Uterus (tissue), 4 donors: ENCODE results near the gene DAD1. TPM values are rescaled to one million over a fixed set of nuclear protein-coding genes. Genes with fewer than 3 reads are reported as not detected.
"Not testable (repeated sequence)": the region's sequence is repeated elsewhere in the genome, so short reads cannot be mapped to it uniquely, and the experiment has no call there.

ENCODE experiments used
- DNase-seq, 2 donors: peaks; one replicate each; pipeline ENCODE4 v3.0.0-alpha.2; 2019 to 2020
- H3K27ac ChIP-seq, 2 donors: fragments of 200-600 bp; sonication (generic); 1 replicate in 1 of 2; 2 replicates in 1 of 2; pipeline ENCODE4 v1.5.1; 2016 to 2018
- H3K27me3 ChIP-seq, 2 donors: fragments of 200-600 bp; sonication (generic); one replicate each; pipeline ENCODE4 v1.5.1; 2018 to 2019; ENCODE audit warnings: control low read depth in 1 of 2
- H3K36me3 ChIP-seq, 2 donors: fragments of 200-600 bp; sonication (generic); one replicate each; pipeline ENCODE4 v1.5.1; 2019; ENCODE audit warnings: control low read depth in 1 of 2
- H3K4me1 ChIP-seq, 2 donors: fragments of 200-600 bp; sonication (generic); one replicate each; pipeline ENCODE4 v1.5.1; 2018 to 2019; ENCODE audit warnings: control low read depth in 1 of 2
- H3K4me3 ChIP-seq, 2 donors: fragments of 200-600 bp; sonication (generic); 1 replicate in 1 of 2; 2 replicates in 1 of 2; pipeline ENCODE4 v1.5.1; 2018 to 2019; ENCODE audit warnings: mild to moderate bottlenecking in 1 of 2
- H3K9me3 ChIP-seq, 2 donors: fragments of 200-600 bp; sonication (generic); one replicate each; pipeline ENCODE4 v1.5.1; 2019; ENCODE audit warnings: control low read depth in 1 of 2
- CTCF ChIP-seq, 4 experiments: fragments of 200-600 bp in 2 of 4; fragments of 450-650 bp in 2 of 4; sonication (generic) in 2 of 4; IDR thresholded peaks; one replicate each; pipeline ENCODE4 v1.5.1; 2016 to 2019; ENCODE audit warnings: antibody characterized with exemption in 4 of 4, mild to moderate bottlenecking in 2 of 4, moderate library complexity in 1 of 4
- POLR2A ChIP-seq, 2 donors: fragments of 450-650 bp; IDR thresholded peaks; one replicate each; pipeline ENCODE4 v1.6.1; 2016; ENCODE audit warnings: antibody characterized with exemption in 2 of 2, mild to moderate bottlenecking in 1 of 2, moderate library complexity in 1 of 2
- intact Hi-C: fragments of 100-400 bp; cut with DNase I; formaldehyde crosslinking; loops from one replicate; pipeline ENCODE4 v1.15.1; 2023; ENCODE audit warnings: low total_unique reads
- total RNA-seq, 4 donors: library from RNA; depleted of rRNA in 3 of 4; stranded (reverse); fragments of >200 nt in 3 of 4; gene quantifications; one replicate each; pipeline versions ENCODE4 v1.1.0 to v1.2.4, GENCODE V29; 2014 to 2023
- donor health status: DM: yes; HTN: yes; CAD: no.

The DAD1 gene
- total RNA-seq = 100 to 1,000 TPM in 3 of 4 donors, 10 to 100 TPM in 1; 92.2 to 375 (median 207) TPM

- no peaks in the 10 kb centered on the region for H3K9me3 ChIP-seq
- peak within 1 kb of the TSS; percentile 91 to 92 for H3K27ac ChIP-seq
- TF ChIP-seq POLR2A (IDR thresholded peaks at IDR 0.05) (peak; percentile 78 to 93), CTCF (IDR thresholded peaks at IDR 0.05) (no peak)
- peak within 1 kb of the TSS; percentile 82 to 96 for H3K4me3 ChIP-seq
- intact Hi-C loops = no loop called here
- DNase-seq = peak; percentile 99
- no peaks in the 10 kb centered on the region for H3K36me3 ChIP-seq
- no peaks in the 10 kb centered on the region for H3K27me3 ChIP-seq
- H3K4me1 ChIP-seq = peaks cover 0 to 4% of the 10 kb centered on the region in 2 donors
Observed at GRCh38 chr14:22589096-22589839, at the start of gene DAD1. TSS of gene DAD1 (minus strand) at chr14:22589224. CDS start at chr14:22589157, 67 bp downstream.

GRCh38 chr14:22635980-22636379 is 47.0 kb upstream of the DAD1 start:
- H3K4me3 ChIP-seq, H3K27me3 ChIP-seq, H3K27ac ChIP-seq, DNase-seq, H3K4me1 ChIP-seq, H3K36me3 ChIP-seq, intact Hi-C loops, H3K9me3 ChIP-seq: not testable (repeated sequence)

- DNase-seq = no peak
- H3K9me3 ChIP-seq = no peaks in the 10 kb centered on the region
- no peak for TF ChIP-seq CTCF (IDR thresholded peaks at IDR 0.05)
- TF ChIP-seq POLR2A (IDR thresholded peaks at IDR 0.05) = no peak
- no peak overlapping the region for H3K4me3 ChIP-seq
- H3K4me1 ChIP-seq = no peaks in the 10 kb centered on the region
- no peaks in the 10 kb centered on the region for H3K27me3 ChIP-seq
- H3K36me3 ChIP-seq = no peaks in the 10 kb centered on the region
- intact Hi-C loops = no loop called here
- H3K27ac ChIP-seq = no peak overlapping the region
Observed at GRCh38 chr14:22634233-22634900, 45.3 kb upstream of the DAD1 start.

GRCh38 chr14:22630486-22630885 is 41.5 kb upstream of the DAD1 start:
- Histone ChIP-seq H3K36me3 (no peaks in the 10 kb centered on the region), H3K27ac (no peak overlapping the region), H3K27me3 (no peaks in the 10 kb centered on the region), H3K4me1 (no peaks in the 10 kb centered on the region), H3K9me3 (no peaks in the 10 kb centered on the region), H3K4me3 (no peak overlapping the region)
- no peak for DNase-seq
- TF ChIP-seq CTCF (IDR thresholded peaks at IDR 0.05) (no peak), POLR2A (IDR thresholded peaks at IDR 0.05) (no peak)
- intact Hi-C loops = no loop called here

- Histone ChIP-seq H3K27me3 (no peaks in the 10 kb centered on the region), H3K4me1 (no peaks in the 10 kb centered on the region)
Observed at GRCh38 chr14:22630066-22630465, 41.0 kb upstream of the DAD1 start.

More at GRCh38 chr14:22630066-22630465, 41.0 kb upstream of the DAD1 start:
- intact Hi-C loops = no loop called here
- TF ChIP-seq POLR2A (IDR thresholded peaks at IDR 0.05) (no peak), CTCF (IDR thresholded peaks at IDR 0.05) (no peak)
- Histone ChIP-seq H3K4me3 (no peak overlapping the region), H3K36me3 (no peaks in the 10 kb centered on the region), H3K27ac (no peak overlapping the region), H3K9me3 (no peaks in the 10 kb centered on the region)
- DNase-seq = no peak
